ENCODE results near the gene TSHZ1. TPM values are rescaled to one million over a fixed set of nuclear protein-coding genes. Genes with fewer than 3 reads are reported as not detected.

The TSHZ1 gene
- total and polyA plus RNA-seq, 4 donors = 4.2 to 6.6 (median 5.6) TPM

- no peak for TF ChIP-seq RXRA (IDR thresholded peaks at IDR 0.05)
- no peak for TF ChIP-seq TAF1 (conservative IDR thresholded peaks at IDR 0.05)
- no peak for TF ChIP-seq SP1 (IDR thresholded peaks at IDR 0.05)
- no peak for TF ChIP-seq MAX (IDR thresholded peaks at IDR 0.05)
- TF ChIP-seq EGR1 (IDR thresholded peaks at IDR 0.05; ENCODE audit: low read depth in 2 of 2) = no peak
- TF ChIP-seq JUND (IDR thresholded peaks at IDR 0.05) = no peak
- TF ChIP-seq GABPA (IDR thresholded peaks at IDR 0.05 in 1 of 2, conservative IDR thresholded peaks at IDR 0.05 in 1 of 2) = no peak
- TF ChIP-seq ZBTB33 (IDR thresholded peaks at IDR 0.05) = no peak
These were observed 55.3 kb downstream of the TSHZ1 start (continued) for GRCh38 chr18:75265872-75266271.

- WGBS = 77% methylated on average over 10 of the region's 10 CpGs
- Histone ChIP-seq H3K4me1 (ENCODE audit: control insufficient read depth in 4 of 4, insufficient read depth in 4 of 4, low read length in 3 of 4) (peaks cover 0 to 11% (median 2%) of the 10 kb centered on the region in 4 donors), H3K27me3 (ENCODE audit: control insufficient read depth in 4 of 4, insufficient read depth in 4 of 4, low read length in 3 of 4) (no peaks in the 10 kb centered on the region), H3K4me3 (ENCODE audit: low read depth in 1 of 3, low read length in 3 of 3) (no peak overlapping the region), H3K27ac (ENCODE audit: low read depth in 1 of 2, low read length in 2 of 2) (no peak overlapping the region), H3K9ac (ENCODE audit: low read depth in 1 of 2, low read length in 2 of 2) (no peak overlapping the region), H3K36me3 (ENCODE audit: control insufficient read depth in 4 of 4, insufficient read depth in 3 of 4, low read depth in 1 of 4, low read length in 3 of 4) (no peaks in the 10 kb centered on the region), H3K9me3 (ENCODE audit: control insufficient read depth in 4 of 4, low read length in 3 of 4) (no peaks in the 10 kb centered on the region)
- DNase-seq (ENCODE audit: low spot score) = no peak
- TF ChIP-seq ZBTB33 (IDR thresholded peaks at IDR 0.05) (no peak), NR2F2 (IDR thresholded peaks at IDR 0.05) (no peak), YY1 (IDR thresholded peaks at IDR 0.05) (no peak), MAX (IDR thresholded peaks at IDR 0.05) (no peak), JUND (IDR thresholded peaks at IDR 0.05) (no peak), GABPA (IDR thresholded peaks at IDR 0.05 in 1 of 2, conservative IDR thresholded peaks at IDR 0.05 in 1 of 2) (no peak), RXRA (IDR thresholded peaks at IDR 0.05) (no peak), SP1 (IDR thresholded peaks at IDR 0.05) (no peak), REST (IDR thresholded peaks at IDR 0.05) (no peak), ATF3 (IDR thresholded peaks at IDR 0.05) (no peak), CTCF (IDR thresholded peaks at IDR 0.05; ENCODE audit: low read depth, low read length, missing input control) (no peak), EGR1 (IDR thresholded peaks at IDR 0.05; ENCODE audit: low read depth in 2 of 2) (no peak), HNF4A (conservative IDR thresholded peaks at IDR 0.05) (no peak), TAF1 (conservative IDR thresholded peaks at IDR 0.05) (no peak), RAD21 (IDR thresholded peaks at IDR 0.05) (no peak), FOXA2 (IDR thresholded peaks at IDR 0.05) (no peak), HNF4G (IDR thresholded peaks at IDR 0.05) (no peak), FOXA1 (IDR thresholded peaks at IDR 0.05) (no peak)
These were observed 57.2 kb downstream of the TSHZ1 start for GRCh38 chr18:75267643-75268363.
